DND-41 (cell line): ENCODE measurements around the gene RNF135.

Source experiments
- EZH2 ChIP-seq: IDR thresholded peaks from 3 replicates; pipeline ENCODE4 v1.6.1; 2012; ENCODE audit warnings: borderline replicate concordance, low read depth, mild to moderate bottlenecking, moderate library complexity, low read length, inconsistent platforms; ENCODE audit not compliant: severe bottlenecking
- TF ChIP-seq, protein P1 (sequence below): IDR thresholded peaks from 2 replicates; pipeline ENCODE4 v1.5.1; 2012; ENCODE audit warnings: borderline replicate concordance, low read length, moderate library complexity, mild to moderate bottlenecking; ENCODE audit not compliant: poor library complexity, severe bottlenecking; ENCODE audit errors: extremely low read depth

DNA sequence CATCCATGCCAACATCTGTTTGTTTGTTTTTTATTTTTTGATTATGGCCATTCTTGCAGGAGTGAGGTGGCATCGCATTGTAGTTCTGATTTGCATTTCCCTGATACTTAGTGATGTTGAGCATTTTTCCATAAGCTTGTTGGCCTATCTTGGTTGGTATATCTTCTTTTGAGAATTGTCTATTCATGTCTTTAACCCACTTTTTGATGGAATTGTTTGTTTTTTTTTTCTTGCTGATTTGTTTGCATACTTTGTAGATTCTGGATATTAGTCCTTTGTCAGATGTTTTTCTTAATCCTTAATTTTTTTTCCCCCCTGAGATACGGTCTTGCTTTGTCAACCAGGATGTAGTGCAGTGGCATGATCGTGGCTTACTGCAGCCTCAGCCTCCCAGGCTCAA lies 43.0 kb downstream of the RNF135 start:
- TF ChIP-seq, protein P1, sequence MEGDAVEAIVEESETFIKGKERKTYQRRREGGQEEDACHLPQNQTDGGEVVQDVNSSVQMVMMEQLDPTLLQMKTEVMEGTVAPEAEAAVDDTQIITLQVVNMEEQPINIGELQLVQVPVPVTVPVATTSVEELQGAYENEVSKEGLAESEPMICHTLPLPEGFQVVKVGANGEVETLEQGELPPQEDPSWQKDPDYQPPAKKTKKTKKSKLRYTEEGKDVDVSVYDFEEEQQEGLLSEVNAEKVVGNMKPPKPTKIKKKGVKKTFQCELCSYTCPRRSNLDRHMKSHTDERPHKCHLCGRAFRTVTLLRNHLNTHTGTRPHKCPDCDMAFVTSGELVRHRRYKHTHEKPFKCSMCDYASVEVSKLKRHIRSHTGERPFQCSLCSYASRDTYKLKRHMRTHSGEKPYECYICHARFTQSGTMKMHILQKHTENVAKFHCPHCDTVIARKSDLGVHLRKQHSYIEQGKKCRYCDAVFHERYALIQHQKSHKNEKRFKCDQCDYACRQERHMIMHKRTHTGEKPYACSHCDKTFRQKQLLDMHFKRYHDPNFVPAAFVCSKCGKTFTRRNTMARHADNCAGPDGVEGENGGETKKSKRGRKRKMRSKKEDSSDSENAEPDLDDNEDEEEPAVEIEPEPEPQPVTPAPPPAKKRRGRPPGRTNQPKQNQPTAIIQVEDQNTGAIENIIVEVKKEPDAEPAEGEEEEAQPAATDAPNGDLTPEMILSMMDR = no peak
- no peak for TF ChIP-seq EZH2
